ENCODE results near the gene CMC2.

The CMC2 gene

GRCh38 chr16:80971819-80972218 lies 34.9 kb downstream of the CMC2 start:
- DNase-seq, result no peak

- no peak for DNase-seq
Observed at GRCh38 chr16:80969114-80969484, 37.6 kb downstream of the CMC2 start.

- no peak for DNase-seq
Observed at GRCh38 chr16:80968386-80969113, 38.1 kb downstream of the CMC2 start.

GRCh38 chr16:80966617-80967016 lies 40.1 kb downstream of the CMC2 start:
- DNase-seq, result no peak

- DNase-seq, result no peak
Observed at GRCh38 chr16:80964351-80964750, 42.3 kb downstream of the CMC2 start.

- no peak for DNase-seq
Observed at GRCh38 chr16:80962879-80963278, 43.8 kb downstream of the CMC2 start.

- no peak for DNase-seq
Observed at GRCh38 chr16:80958284-80958683, 48.4 kb downstream of the CMC2 start.

- no peak for DNase-seq
Observed at GRCh38 chr16:80954985-80955384, 51.7 kb downstream of the CMC2 start.

GRCh38 chr16:80948886-80949493 lies 57.7 kb downstream of the CMC2 start:
- DNase-seq, result no peak

GRCh38 chr16:80947708-80948625 lies 58.7 kb downstream of the CMC2 start:
- no peak for DNase-seq

GRCh38 chr16:80947239-80947638 lies 59.4 kb downstream of the CMC2 start:
- no peak for DNase-seq

- DNase-seq, result no peak
Observed at GRCh38 chr16:80946481-80946880, 60.2 kb downstream of the CMC2 start.

GRCh38 chr16:80940069-80940856 lies 66.4 kb downstream of the CMC2 start:
- DNase-seq, result no peak

- no peak for DNase-seq
Observed at GRCh38 chr16:80938879-80939260, 67.8 kb downstream of the CMC2 start.

GRCh38 chr16:80938004-80938878 lies 68.4 kb downstream of the CMC2 start:
- no peak for DNase-seq

GRCh38 chr16:80936410-80936809 lies 70.3 kb downstream of the CMC2 start:
- DNase-seq, result no peak

GRCh38 chr16:80935691-80936090 lies 71.0 kb downstream of the CMC2 start:
- DNase-seq, result no peak

- no peak for DNase-seq
Observed at GRCh38 chr16:80932708-80933095, 74.0 kb downstream of the CMC2 start.

- DNase-seq, result no peak
Observed at GRCh38 chr16:80931801-80932707, 74.6 kb downstream of the CMC2 start.

GRCh38 chr16:80924372-80924978 lies 82.2 kb downstream of the CMC2 start:
- no peak for DNase-seq
